Measurements from ENCODE around the gene SNX27. TPM values are rescaled to one million over a fixed set of nuclear protein-coding genes. Genes with fewer than 3 reads are reported as not detected.

Gene SNX27
- total and polyA plus RNA-seq, 2 experiments from 2014 or later: 40.6 to 59.7 TPM

- Histone ChIP-seq H2AFZ (no peak overlapping the region), H3K79me2 (replicated peaks; ENCODE audit: insufficient read depth) (no peaks in the 10 kb centered on the region), H3K4me2 (no peak overlapping the region), H3F3A (replicated peaks; ENCODE audit: low read depth) (no peaks in the 10 kb centered on the region), H3K27me3 (ENCODE audit: insufficient read depth) (no peaks in the 10 kb centered on the region), H3K36me3 (ENCODE audit: insufficient read depth) (peaks cover under 1% of the 10 kb centered on the region; the same call in 1 of the 2 replicates), H4K20me1 (replicated peaks; ENCODE audit: insufficient read depth) (no peaks in the 10 kb centered on the region), H3K4me1 (ENCODE audit: insufficient read depth) (no peaks in the 10 kb centered on the region; the same call in 1 of the 2 replicates), H3K9me2 (ENCODE audit: insufficient read depth) (no peaks in the 10 kb centered on the region), H3K4me3 (no peak overlapping the region), H3K27ac (ENCODE audit: low read depth) (no peak overlapping the region)
- H3K4me3 Mint-ChIP-seq: no peak overlapping the region; the same call in 2 of the 3 replicates
- DNase-seq (ENCODE audit: low spot score): no peak
- no peaks in the 10 kb centered on the region for H3K36me3 Mint-ChIP-seq (ENCODE audit: low read depth)
- no peaks in the 10 kb centered on the region for H3K9me3 Mint-ChIP-seq
- peaks cover 9% of the 10 kb centered on the region for H3K4me1 Mint-ChIP-seq
- H3K27me3 Mint-ChIP-seq (ENCODE audit: insufficient read depth, low read depth, poor library complexity): peaks cover 4% of the 10 kb centered on the region
- no peak; the same call in 2 of the 3 replicates for ATAC-seq
- TF ChIP-seq ZNF462 (CRISPR knock-in tag; IDR thresholded peaks at IDR 0.05) (no peak), REST (IDR thresholded peaks at IDR 0.05; ENCODE audit: unreplicated experiment) (no peak), JUNB (IDR thresholded peaks at IDR 0.05; ENCODE audit: unreplicated experiment) (no peak), STAT1 (IDR thresholded peaks at IDR 0.05; ENCODE audit: unreplicated experiment) (no peak)
- H3K27ac Mint-ChIP-seq: no peak overlapping the region
Observed at GRCh38 chr1:151705753-151706463, 94.1 kb downstream of the SNX27 start.
